Endometrial microvascular endothelial cells (primary cell): ENCODE data around the gene TMEM184C. TPM values are rescaled to one million over a fixed set of nuclear protein-coding genes. Genes with fewer than 3 reads are reported as not detected.

ENCODE experiments used
- in situ Hi-C: cut with HindIII; loops from 2 replicates; pipeline ENCODE4 v1.10.0; 2017; ENCODE audit warnings: low sequenced_read_pairs, low pct_unique_long_range_greater_than_20kb; ENCODE audit errors: inconsistent ontology term
- total RNA-seq: library from RNA; depleted of rRNA; stranded (reverse); fragments of >200 nt; gene quantifications from one replicate; pipeline ENCODE4 v1.2.3, GENCODE V29; 2015; ENCODE audit errors: inconsistent ontology term

TMEM184C gene
- total RNA-seq, 1 donor from 2014 or later: 37.3 TPM

DNA sequence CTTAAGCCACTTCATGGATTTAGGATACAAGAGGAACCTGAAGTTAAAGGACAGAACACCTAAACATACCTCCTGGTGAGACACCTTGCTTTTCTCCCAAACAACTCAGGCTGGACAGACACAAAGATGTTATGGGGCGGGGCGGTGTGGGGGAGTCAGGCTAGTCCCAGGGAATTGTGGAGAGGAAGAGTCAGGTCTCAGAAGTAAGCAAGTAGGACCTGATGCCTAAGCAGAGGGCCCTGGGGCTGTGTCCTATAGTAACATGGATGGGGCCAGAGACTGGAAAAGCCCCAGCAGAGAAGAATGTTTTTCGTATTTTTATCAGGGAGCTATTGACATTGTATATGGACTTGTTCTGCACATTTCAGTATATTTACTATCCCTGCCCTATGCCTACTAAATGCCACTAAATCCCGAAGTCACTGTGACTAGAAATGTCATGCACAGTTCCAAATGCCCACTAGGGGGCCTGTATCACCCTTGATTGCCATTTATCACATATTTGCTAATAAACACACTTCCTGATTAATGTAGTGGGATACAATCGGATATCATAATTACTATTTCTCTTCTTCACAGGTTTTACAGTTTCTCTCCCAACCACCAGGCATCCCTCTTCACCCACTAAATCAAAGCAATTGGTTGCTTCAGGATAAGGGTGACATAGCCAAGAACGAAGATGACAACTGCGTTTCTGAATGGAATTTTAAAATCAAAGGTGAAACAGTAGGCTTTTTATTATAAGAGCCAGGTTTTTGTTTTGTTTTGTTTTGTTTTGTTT is 90.9 kb downstream of the TMEM184C start:
- in situ Hi-C loops: no loop called here

DNA sequence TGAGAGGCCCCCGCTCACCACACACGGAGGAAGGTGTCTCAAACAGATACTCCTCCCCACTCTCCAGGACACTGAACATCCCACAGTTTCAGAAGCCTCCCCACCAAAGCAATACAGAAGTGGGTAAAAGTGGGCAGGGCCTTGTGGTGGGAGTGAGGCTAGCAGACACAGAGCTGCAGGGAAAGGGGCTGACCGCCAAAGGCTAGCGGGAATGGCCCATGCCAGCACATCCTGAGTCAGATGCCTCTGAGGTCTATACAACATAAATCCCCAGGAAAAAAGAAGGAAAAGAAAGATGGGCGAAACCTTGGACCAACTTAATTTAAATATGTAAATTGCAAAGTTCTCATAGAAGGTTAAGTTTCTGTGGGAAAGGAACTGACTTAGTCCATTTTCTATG is 92.8 kb downstream of the TMEM184C start:
- in situ Hi-C loops: no loop called here

DNA sequence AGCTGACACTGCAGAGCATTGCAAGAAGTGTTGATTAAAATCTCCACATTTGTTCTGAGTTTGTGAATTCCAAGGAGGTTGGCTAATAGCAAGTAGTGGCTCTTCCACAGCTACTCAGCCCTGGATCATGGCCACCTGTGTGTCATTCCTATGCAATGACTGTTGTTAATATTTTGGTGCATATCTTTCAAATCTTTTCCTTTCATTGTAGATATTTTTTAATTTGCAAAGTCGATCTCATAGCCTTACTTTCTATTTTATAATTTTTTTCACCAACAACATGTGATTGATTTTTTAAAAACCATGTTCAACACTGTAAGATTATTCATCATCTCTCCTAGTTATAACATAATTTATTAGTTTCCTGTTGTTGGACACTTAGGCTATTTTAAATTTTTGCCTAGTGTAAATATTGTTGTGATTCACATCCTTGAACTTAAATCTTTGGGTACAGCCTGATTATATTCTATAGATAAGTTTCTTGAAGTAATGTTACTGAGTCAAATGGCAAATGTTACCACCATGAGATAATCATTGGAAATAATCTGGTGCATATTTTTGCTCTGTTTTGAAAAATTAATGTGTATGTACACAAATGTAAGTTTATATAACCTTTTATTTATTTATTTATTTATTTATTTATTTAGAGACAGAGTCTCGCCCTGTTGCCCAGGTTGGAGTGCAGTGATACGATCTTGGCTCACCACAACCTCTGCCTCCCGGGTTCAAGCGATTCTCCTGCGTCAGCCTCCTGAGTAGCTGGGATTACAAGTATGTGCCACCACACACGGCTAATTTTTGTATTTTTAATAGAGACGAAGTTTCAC is 97.6 kb downstream of the TMEM184C start:
- in situ Hi-C loops: no loop called here

DNA sequence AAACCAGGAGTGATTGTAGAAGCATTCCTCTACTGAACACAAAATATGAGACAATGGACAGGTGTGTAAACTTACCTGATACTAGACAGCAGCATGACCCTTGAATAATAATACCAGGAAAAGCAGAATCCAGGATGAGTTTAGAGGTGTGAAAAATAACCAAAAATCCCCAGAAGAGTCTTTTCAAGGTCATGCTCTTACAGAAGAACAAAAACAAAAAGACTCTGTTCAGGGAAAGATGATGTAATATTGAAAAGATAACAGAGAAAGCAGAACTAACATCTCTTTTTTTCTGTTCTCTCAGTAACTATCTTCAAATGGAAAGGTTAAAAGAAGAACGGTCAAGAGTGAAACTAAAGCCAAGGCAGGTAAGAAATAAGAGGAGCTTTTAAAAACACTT is 100.7 kb downstream of the TMEM184C start:
- in situ Hi-C loops: no loop called here

Other genes starting within 250 kb of the TMEM184C start
- gene EDNRA, start 136.3 kb upstream of the TMEM184C start, total RNA-seq: 3.3 TPM
- gene PRMT9, start 66.8 kb downstream of the TMEM184C start, total RNA-seq: 7.5 TPM
- 28.1 TPM for gene ARHGAP10, start 114.7 kb downstream of the TMEM184C start, total RNA-seq